CD4-positive, alpha-beta T cell treated with Interleukin-15 for 1 hour (primary cell): ENCODE results near the gene PRKAG1.
A peak's percentile ranks its signal among the peaks of the same experiment; 100 is the strongest.

ENCODE experiments used
- DNase-seq: peaks from one replicate; pipeline ENCODE4 v3.0.0-alpha.2; 2020

PRKAG1 gene

DNA sequence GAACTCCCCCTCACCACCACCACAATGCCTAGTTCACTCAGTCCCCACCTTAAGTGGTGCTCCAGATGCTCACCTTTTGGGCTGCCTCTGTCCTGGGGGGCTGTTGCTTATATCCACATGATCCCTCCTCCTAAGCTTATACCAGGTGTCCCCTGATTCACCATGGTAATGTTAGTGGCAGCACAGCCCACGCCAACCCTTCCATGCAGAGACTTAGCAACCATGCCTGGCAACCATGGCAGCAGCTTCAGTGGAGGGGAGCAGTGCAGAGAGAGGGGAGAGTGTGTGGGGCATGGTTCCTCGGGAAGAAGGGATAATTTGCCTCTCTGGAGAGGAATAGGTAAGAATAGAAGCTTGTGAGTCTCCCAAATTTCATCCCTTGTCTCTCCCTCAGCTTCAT, 18.2 kb downstream of the PRKAG1 start:
- DNase-seq, result no peak

DNA sequence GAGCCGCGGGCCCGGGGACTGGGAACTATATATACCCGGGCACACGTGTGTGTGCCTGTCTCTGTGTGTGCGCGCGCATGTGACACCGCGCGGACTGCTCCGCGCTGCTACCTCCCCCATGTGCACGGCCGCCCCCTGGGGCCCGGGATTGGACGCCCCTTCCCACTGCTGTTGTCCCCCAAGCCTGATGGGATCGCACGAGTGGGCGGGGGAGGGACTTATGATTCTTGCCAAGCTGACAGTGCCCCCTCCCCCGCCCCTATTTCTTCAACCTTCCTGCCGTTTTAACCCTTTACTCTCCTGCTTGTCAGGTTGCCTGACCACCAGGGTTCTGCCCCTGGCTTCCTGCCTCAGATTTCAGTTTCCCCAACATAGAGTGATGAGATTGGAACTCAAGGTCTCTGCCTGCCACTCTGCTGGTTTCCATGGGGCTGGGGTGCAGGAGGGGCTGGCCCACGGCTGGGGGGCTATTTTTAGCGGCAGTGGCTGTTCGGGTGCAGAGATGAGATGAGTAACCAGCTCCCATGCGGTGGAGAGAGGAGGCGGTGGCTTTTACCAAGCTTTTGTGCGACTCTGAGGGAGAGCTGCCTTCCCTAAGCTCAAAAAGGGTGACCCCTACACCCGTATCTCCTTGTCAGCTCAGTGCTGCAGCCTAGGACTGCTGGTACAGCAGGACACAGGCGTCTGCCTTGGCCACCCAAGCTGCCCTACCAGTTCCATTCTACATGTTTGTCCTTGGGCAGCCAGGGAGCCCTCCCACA, 19.0 kb downstream of the PRKAG1 start, which contains the start of gene DDN:
Gene DDN, minus strand, starts transcription at position 5 of the 761 bp plus-strand sequence. CDS start 88 bp downstream, outside the sequence.
- peak; percentile 51 for DNase-seq

DNA sequence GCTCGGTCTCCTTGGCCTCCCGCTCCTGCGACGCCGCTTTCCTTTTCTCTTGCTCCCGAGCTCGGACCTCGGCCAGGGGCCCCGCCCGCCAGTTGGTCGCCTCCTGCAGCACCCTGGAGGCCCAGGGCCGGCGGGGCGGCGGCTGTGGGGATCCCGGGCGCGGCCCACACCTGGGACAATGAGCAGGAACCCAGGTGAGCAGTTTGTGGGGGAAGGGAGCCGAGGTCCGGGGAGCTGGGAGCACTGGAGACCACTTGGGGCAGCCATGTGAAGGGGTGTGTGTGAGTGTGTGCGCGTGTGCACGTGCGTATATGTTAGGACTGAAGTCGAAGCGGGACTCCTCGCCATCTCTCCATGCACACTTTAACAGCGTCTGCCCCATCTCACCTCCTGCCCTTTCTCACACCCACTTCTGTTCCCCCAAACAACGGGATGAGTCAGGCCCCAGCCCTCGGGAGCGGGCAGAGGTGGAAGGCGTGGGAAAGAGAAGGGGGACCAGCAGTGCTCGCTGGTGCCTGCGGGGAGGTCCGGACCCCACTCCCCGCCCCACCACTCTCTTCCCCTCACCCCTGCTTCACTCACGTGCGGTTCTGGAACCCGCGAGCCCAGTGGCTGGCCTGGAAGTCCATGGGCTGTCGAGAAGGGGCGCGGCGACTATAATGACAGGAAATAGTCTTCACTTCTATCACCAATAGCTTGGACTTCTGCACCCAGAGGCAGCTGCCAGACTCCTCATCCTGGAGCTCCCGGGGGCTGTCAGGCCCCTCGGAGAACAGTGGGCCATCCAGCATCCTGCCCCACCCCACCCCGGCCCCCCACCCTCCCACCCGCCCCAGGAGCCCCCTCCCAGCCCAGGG, 19.9 kb downstream of the PRKAG1 start:
- DNase-seq, result no peak

DNA sequence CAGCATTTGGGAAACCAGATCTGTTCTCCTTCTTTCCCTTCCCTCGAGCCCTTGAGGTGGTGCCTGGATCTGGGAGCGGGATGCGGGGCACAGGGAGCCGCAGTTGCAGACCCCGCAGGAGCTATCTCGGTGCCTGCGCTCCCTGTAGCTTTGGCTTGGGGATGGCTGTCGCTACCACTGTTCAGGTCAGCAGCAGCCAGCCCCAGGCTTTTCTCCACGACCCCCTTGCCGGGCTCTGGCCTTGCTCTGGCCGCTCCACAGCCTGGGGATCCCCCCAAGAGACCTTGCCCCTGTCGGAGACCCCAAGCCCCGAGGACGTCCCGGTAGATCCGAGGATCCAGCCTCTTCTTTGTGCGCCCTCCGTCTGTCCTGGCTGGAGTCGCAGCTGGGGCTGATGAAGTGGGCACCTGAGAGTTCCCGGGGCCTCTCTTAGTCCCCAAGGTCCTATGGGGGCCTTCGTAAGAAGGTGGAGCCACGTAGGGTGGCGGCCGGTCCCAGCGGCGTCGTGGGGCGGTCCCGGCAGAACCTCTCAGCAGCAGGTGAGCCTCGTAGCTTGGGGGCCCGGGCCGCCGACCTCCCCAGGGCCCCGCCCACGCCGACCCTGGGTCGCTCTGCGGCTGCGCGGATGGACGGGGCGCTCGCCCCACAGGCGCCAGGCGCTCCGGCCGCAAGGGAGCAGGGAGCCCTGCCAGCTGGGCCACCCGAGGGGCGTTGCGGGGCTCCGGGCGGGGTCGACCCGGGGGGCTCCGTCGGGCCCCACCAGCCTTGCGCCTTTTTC, 20.7 kb downstream of the PRKAG1 start:
- peak; percentile 63 for DNase-seq

DNA sequence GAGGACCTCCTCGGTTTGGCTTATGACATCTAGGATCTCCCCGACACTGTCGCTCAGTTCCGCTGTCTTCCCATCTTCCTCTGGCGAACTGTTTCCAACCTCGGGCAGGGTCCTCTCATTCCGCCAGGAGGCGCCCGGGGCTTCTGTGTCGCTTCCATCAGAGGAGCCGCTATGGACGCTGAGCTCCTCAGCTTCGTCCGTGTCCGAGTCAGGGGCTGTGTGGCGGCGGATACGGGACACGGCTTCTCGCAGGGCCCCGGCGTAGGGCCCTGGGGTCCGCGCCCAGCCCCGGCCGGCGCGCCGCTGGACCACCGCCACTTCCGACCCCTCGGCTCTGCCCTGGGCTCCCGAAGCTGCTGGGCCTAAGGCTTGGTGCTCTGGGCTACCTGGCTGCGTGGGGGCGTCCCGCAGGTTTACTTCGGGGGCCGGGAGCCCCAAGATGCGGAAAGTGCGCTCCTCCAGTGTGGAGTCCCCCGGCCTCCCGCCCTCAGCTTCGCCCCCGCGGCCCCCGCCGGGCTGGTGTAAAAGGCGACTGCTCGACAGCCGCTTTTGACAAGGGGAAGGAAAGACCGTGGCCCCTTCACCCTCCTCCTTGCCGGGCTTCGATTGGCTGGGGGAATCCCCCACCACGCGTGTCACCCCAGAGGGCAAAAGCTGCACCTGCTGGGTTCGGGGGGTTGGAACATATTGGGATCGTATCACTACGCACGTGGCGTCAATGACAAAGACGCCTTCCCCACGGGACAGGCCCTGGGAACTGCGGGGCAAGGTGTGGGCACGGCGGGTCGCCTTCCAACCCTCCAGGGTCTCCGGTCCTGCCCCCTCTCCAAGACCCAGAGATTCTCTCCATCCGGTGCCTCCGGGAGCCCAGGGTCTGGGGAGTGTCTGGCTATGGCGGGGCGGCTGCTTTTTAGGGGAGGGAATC, 21.5 kb downstream of the PRKAG1 start:
- DNase-seq, result peak; percentile 78

DNA sequence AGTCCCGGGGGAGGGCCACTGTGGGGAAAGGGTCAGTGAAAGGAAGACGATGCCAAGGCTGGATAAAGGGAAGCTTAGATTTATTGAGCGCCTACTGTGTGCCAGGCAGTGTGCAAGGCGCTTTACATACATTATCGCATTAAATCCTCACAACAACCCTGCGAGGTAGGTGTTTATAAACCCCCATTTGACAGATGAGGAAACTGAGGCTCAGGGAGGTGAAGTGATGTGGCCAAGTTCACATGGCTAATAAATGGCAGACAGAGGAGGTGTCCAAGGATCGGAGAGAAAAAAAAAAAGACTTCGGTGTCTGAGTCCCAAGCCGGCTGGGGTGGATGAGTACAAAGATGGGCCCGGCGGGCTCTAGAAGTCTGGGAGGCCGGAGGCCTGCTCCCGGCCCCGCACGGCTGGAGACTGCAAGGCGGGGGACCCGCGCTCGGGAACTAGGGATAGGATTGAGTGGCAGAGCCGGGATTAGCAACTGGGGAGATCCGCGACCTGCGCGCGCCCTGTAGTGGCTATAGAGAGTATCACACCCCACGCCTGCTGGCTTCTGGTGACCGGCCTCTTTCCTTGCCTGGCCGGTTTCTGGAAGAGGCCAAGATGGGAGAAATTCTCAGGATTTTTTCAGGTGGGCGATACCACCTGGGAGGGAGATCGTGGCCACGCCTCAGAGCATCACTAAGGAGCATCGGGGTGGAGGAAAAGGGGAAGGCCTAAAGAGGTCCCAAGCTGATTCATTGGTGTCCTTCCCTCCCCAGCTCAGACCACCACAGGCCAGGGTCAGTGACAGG, 23.3 kb downstream of the PRKAG1 start:
- peak; percentile 51 for DNase-seq

DNA sequence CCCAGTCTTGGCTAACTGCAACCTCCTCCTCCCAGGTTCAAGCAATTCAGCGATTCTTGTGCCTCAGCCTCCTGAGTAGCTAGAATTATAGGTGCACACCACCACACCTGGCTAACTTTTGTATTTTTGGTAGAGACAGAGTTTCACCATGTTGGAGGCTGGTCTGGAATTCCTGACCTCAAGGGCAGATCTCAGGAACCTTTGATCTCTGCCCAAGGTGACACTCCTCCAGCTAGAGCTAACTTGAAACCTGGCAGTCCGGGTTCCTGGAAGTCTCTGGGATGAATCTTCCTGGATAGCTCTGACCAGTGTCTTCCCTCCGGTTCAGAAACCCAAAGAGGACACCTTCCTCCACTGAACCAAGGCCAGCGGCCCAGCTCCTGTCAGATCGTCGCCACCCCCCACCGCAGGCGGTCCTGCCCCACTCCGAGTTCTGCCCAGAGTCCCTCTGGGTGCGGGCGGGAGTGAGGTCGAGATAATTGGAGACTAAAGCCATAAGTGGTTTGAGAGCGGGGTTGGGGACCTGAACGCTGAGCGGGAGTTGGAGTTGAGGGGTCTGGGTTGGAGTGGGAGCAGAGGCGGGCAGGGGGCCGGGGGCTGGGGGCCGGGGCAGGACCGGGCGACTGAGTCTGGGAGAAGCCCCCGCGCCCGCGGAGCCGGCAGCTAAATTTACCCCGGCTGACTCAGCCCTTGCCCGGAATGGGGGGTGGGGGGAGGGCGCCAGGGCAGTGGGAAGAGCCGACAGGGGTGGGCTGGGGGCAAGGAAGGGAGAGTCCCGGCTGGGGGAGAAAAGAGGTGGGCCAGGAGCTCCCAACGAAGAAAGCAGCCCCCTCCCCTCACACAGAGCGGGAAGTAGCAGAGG, 24.1 kb downstream of the PRKAG1 start:
- DNase-seq, result no peak

DNA sequence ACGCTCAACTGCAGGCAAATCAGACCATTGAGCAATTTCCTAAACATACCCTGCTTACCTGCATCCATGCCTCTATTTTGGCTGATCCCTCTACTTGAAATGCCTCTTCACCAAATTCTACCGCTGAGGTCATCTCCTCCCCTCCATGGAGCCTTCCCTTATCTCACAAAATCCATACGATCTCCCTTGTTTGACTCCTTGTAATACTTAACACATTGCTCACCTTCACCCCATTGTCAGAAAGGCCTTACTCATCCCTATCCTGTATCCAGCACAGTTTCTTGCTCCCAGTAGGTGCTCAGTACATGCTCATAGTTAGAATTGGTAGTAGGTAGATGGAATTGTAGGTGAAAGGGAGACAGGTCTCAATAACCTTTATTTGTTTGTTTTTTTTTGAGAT, 24.8 kb downstream of the PRKAG1 start:
- DNase-seq, result no peak

DNA sequence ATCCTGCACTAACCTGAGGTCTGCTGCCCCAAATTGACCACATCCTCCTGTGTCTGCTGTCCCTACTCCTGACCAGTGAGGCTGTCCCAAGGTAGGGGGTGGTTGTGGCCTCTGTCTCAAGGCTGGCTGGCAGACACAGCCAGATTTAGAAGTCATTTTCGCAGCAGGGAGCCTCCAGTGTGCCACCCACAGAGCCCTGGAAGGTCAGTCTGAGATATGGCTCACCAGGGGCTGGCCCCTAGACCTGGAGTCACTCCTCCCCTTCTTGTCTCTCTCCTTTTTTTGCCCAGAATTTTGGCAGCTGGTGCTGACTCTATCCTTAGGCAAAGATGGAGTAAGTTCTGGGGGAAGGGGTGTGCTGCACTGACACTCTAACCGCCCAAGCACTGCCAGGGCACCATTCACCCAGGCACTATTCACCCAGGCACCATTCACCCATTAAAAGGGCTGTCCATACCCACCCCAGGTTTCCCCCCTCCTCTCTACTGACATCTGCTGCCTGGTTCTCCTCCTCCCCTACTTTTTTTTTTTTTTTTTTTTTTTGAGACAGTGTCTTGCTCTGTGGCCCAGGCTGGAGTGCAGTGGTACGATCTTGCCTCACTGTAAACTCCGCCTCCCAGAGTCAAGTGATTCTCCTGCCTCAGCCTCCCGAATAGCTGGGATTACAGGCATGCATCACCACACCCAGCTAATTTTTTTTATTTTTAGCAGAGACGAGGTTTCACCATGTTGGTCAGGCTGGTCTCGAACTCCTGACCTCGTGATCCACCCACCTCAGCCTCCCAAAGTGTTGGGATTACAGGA, 27.1 kb downstream of the PRKAG1 start:
- no peak for DNase-seq

DNA sequence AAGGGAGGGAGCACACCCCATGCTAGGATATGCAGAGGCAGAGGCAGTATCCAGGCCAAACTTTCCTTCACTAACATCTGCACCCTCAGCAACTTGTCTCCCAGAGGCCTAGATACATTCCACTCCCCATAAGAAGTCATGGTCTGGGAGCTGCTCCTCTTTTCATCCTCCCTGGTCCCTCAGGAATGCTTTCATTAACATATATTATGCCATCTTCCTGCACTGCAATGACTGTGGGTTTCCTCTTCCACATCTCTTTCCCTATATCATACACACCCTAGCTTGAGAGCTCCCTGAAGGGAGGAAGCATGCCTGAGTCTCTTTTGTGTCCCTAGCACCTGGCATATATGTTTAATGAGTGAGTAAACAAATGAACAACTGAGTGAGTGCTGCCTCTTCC, 28.0 kb downstream of the PRKAG1 start:
- DNase-seq, result no peak

DNA sequence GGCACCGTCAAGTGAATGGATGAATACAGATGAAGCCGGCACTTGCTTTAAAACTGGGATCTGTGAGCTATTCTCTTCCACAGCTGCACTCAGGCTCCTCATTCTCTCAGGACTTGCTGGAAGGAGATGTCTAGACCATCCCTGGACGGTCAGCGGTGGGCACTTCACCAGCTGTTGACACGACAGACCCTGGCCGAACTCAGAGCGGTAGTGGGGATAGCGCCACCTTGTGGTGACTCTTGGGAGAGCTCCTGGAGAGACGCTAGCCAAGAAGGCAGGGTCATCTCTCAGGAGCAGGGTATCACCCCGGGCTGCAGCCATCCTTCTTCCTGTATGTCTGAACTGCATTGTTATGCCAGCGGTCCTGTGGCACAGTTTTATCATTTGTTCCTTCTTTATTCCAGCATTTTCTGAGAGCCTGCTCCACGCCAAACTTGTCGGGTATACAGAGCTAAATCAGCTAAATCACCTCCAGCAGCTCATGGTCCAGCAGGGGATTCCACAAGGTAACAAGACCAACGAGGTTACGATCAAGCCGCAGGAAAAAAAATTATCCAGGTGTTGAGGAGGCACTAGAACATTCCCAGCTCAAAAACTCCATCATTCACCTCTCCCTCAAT, 30.4 kb downstream of the PRKAG1 start:
- peak; percentile 61 for DNase-seq

DNA sequence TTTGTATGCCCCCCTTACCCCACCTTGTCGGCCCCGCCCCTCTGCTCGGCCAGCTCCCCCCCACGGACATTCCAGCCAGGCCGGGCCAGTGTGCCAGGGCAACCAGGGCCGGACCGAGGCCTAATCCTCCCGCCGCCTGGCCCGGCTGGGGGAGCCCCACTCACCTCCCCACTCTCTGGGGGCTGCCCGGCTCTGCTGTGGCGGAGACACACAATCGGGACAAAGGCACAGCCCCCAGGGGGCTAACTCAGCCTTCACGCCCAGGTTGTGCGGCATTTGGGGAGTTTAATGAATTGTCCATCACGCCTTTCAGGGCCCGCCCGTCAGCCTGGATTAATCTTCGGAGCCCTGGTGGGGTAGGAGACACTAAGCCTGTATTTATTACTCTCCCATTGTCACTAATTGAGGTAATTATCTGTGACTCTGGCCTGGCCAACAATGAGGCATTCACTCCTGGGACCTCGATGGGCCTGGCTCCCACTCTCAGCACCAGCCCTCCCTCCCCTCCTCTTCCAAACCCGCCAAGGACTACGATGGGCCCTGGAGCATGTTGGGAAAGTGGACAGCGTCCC, 31.8 kb downstream of the PRKAG1 start:
- DNase-seq, result no peak

DNA sequence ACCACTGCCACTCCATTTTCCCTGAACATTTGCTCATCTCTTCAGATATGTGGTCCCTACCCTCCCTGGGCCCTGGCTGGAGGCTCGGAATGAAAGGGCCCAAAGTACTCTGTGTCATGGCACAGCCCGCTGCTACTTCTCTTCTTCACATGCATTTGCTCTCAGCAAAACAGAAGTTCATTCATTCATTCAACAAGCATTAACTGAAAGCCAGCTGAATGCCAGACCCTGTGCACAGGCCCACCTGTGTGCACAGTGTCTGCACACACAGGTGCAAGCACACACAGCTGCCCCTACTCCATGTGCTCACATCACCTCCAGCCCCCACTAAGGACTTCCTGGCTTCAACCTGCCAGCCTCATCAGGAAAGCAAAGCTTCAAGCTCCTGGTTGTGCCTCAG, 32.7 kb downstream of the PRKAG1 start:
- DNase-seq, result no peak

DNA sequence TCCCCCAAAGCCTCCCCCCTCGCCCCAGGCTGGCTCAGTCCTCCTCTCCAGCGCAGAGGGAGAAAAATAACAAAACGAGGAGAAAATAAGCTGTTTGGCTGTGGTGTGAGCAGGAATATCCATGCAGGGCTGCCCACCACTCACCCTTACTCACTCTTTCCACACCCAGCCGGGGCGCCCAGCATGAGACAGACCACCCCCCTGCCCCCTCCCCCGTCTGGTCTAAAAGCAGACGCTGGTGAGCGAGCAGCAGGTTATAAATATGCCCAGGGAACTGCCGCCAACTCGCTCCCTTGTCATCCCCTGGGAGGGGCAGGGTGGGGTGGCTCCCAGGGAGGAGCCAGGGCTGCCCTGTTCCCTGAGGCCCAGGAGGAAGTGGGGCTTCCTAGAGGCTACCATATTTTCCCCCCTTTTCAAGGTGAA, 33.1 kb downstream of the PRKAG1 start:
- no peak for DNase-seq

DNA sequence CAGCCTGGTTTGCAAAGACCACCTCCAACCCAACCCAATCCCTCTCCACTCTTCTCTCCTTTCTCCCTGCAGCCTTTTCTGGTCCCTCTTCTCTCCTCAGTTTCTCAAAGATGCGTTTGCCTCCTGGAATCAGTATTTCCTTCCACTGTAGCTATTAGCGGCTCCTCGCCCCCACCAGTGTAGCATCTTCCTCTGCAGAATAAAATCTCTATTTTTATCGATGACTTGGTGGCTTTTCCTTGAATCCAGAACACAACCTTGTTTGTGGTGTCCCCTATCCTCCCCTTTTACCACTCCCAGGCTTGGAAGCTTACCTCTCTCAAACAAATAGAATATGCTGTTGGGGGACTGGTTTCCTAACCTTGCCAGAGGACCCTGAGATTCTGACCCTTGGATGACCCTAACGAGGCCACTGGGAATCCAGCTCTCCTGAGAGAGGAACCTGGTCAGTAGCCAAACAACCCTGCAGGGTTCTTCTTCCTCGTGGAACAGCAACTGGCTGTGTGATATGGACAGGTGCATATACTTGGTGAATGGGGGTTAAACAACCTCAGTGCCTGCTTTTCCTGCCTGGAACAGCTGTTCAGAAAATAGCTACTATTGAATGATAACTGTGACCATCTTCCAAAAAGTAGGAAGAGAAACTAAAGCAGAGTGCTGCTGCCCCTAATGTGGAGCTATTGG, 36.0 kb downstream of the PRKAG1 start:
- no peak for DNase-seq

DNA sequence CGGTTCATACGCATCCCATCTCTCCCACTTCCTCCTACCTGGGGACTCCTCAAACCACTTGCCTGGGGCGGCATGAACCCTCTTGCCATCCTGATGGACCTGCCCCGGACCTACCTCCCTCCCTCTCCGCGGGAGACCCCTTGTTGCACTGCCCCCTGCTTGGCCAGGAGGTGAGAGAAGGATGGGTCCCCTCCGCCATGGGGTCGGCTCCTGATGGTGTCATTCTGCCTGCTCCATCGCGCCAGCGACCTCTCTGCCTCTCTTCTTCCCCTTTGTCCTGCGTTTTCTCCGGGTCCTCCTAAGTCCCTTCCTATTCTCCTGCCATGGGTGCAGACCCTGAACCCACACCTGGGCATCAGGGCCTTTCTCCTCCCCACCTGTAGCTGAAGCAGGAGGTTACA, 36.8 kb downstream of the PRKAG1 start:
- DNase-seq, result no peak

DNA sequence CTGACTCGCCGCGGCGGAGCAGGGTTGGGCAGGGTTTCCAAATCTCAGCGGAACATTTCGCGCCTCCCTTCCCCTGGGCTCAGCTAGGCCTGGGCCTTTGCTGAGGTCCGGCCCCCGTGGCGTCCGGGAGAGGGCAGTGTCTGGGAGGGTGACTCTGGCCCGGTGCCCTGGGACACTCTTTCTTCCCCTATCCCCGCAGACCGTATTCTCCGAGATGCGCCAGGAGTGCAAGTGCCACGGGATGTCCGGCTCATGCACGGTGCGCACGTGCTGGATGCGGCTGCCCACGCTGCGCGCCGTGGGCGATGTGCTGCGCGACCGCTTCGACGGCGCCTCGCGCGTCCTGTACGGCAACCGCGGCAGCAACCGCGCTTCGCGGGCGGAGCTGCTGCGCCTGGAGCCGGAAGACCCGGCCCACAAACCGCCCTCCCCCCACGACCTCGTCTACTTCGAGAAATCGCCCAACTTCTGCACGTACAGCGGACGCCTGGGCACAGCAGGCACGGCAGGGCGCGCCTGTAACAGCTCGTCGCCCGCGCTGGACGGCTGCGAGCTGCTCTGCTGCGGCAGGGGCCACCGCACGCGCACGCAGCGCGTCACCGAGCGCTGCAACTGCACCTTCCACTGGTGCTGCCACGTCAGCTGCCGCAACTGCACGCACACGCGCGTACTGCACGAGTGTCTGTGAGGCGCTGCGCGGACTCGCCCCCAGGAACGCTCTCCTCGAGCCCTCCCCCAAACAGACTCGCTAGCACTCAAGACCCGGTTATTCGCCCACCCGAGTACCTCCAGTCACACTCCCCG, 37.4 kb downstream of the PRKAG1 start:
- peak; percentile 58 for DNase-seq
